Skeletal muscle cell (primary cell): ENCODE results near the gene MCF2L2.
A peak's percentile ranks its signal among the peaks of the same experiment; 100 is the strongest.

Experiments used
- DNase-seq: peaks from one replicate; pipeline ENCODE4 v3.0.0-alpha.2; 2010; ENCODE audit warnings: low read depth
- H3K4me3 ChIP-seq: 2 replicates; pipeline ENCODE4 v1.5.1; 2011; ENCODE audit warnings: low read depth, mild to moderate bottlenecking, control low read depth, low read length, moderate library complexity

MCF2L2 gene

DNA sequence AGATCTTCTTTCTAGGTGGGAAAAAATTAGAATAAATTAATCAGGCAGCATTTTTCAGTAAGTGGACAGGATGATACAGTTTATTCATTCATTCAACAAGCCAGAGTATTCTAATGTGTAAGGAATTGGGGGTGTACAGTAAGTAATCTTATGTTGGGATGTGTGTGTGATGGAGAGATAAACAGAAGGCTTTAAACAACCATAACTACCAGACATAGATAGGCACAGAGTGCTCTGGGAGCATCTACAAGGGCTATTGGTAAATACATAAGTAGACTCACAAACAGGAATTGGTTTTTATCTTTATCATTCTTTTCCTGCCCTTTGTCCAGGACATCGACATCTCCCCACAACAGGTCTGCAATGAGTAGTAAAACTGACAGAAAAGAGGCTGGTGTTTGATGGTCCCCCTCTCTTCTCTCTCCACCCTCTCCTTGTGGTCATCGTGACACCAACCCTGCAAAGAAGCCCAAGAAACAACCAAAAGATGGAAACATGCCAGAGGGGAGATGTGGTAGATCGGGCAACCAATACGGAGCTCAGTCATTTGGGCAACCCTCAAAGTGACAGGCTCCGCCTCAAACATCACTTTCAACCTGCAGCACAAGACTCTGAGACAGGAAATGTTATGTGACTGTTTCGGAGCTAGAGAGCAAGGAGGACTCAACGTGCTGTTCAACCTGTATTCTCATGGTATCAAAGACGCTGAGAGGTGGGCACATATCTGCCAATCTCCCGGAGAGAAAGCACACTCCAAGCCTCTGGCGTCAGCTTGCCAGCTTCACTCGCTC lies 204.0 kb downstream of the MCF2L2 start:
- H3K4me3 ChIP-seq, result no peak overlapping the region
- DNase-seq, result no peak

GRCh38 chr3:183222631-183223235 lies 205.7 kb downstream of the MCF2L2 start:
- H3K4me3 ChIP-seq, result no peak overlapping the region
- no peak for DNase-seq

- no peak overlapping the region for H3K4me3 ChIP-seq
- peak; percentile 35 for DNase-seq
Observed at GRCh38 chr3:183220828-183221227, 207.6 kb downstream of the MCF2L2 start.

DNA sequence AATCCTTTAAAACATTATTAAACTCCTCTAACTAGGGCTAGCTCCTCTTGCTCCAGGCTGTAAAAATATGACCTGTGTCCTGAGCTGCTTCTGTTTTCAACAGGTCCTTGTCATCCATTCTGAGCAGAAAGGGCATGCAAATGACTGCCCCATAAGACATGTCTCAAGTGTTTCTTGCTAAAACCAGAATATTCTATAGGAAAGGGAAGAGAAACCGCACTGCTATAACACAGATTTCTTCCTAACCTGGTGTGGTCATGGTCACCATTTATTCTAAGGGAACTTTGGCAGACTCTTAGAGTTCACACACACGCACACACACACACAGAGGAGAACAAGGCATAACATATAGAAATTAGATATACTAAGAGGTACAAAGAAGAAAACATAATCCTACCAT lies 209.6 kb downstream of the MCF2L2 start:
- no peak for DNase-seq
- H3K4me3 ChIP-seq, result no peak overlapping the region

DNA sequence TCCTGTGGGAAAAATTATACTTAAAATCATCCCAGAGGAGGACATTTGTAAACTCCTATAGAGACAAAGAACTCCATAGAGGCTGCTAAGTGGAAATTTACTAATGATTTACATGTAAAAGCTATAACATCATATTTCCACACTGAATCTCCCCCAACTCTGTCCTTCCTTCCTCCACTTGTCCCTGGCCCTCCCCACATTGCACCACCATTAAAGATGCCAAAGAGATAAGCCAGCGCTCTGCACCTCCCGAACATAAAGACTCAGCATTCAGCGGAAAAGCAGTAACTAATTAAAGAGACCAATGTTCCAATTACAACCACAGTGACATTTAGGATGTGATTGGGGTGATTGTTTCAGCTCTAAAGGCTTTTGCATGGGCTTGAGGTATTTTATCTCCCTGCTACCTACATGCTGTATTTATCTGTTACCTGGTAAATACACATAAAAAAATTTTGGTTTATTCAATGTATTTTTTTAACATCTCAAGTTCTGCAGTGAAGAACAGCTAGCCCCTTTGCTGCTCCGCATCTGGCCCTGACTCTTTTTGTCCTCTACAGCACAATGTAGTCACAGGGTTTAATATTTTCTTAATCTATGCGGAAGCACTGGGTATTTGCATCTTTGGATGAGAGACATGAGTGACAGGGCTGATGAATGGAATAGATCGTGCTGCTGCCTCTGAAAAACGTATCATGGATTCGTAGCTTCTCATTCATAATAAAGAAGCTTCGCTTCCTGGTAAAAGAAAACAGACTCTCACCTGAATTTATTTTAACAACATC lies 210.7 kb downstream of the MCF2L2 start:
- DNase-seq, result no peak
- H3K4me3 ChIP-seq, result no peak overlapping the region

DNA sequence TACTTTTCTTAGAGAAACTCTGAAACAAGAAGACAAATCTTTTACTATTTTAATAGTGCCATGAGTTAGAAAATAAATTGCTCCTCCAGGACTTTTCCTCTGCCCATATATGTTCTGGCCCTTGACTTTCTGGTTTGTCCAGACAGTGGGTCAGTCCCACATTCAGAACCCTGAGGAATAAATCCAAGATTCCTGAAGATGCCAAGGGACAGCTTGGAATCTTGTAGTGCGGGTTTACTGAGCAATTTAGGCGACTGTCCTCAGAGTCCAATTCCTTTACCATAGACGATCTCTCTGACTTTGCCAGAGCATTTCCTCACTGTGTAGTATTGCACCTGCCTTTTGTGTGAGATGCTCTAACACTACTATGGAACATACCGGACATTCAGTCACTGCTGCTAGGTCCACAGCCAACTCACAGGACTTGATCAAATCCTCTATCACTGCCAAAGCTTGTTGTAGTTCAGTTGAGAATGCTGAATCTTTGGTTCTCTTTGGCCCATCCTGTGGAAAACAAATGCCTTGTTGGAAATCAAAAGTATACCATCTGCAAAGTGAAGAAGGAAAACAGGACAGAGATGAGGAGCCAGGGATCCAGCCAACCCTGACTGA lies 212.7 kb downstream of the MCF2L2 start:
- no peak for DNase-seq

GRCh38 chr3:183214277-183214612 lies 214.2 kb downstream of the MCF2L2 start:
- no peak overlapping the region for H3K4me3 ChIP-seq

More for the DNA sequence above, 212.7 kb downstream of the MCF2L2 start:
- no peak overlapping the region for H3K4me3 ChIP-seq

DNA sequence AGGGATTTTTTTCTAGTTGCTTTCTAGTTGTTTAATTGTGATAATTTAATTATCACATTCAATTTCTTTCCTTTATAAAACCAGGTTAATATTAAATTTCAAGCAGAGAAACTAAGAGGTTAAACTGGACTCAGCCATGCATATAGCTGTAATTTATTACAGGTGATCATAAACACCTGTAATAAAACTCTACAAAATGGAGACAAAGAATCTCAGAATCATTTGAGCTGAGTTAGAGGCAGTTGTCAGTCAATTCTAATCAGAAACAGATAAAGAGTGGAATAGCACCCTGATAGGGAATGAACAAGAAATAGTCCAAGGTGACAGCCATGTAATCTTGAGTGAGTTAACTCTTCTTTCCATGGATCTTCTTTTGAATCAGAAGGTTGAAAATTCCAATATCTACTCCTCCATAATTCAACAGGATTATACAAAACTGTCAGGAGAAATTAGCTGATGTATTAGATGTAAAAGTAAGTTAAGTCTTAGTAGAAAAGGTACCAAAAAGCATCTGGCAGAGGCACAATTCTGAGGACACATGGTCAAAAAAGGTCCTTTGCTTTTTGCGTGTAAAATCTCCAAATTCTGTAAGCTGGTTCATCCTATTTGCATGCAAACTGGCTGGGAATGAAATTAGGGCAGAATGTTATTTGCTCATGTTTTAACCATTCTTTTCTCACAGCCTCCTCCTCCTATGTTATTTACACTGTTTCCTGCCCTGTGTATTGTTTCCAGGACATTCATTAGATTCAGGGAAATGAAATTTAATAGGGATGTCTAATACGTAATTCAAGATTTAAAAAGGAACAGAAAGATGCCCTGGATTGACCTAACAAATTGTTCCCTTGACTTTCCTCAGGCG lies 214.8 kb downstream of the MCF2L2 start:
- DNase-seq, result no peak
- no peak overlapping the region for H3K4me3 ChIP-seq

More at GRCh38 chr3:183214277-183214612, 214.2 kb downstream of the MCF2L2 start:
- no peak for DNase-seq

DNA sequence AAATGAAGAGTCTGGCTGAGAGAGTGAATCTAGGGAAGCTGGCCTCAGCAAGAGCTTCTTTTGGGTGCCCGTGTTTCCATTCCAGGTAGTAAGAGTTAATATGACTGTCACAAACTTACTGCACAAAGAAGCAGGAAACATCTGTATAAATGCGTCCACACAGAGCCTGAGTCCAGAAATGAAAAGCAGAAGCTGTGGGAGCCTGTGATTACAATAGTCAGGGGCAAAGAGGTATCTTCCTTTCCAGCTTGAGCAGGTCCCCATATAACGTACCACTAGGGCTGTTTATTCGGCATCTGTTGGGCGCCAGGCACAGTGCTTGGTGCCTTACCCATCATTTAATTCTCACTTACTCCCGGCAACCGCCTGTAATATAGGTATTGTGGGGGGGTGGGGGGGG lies 215.9 kb downstream of the MCF2L2 start:
- no peak for DNase-seq

GRCh38 chr3:183212096-183212495 lies 216.3 kb downstream of the MCF2L2 start:
- H3K4me3 ChIP-seq, result no peak overlapping the region
- no peak for DNase-seq

More for the DNA sequence above, 215.9 kb downstream of the MCF2L2 start:
- H3K4me3 ChIP-seq, result no peak overlapping the region

GRCh38 chr3:183211352-183211751 lies 217.1 kb downstream of the MCF2L2 start:
- no peak overlapping the region for H3K4me3 ChIP-seq
- no peak for DNase-seq

- no peak for DNase-seq
- no peak overlapping the region for H3K4me3 ChIP-seq
Observed at GRCh38 chr3:183210862-183211341, 217.5 kb downstream of the MCF2L2 start.

- no peak for DNase-seq
- H3K4me3 ChIP-seq, result no peak overlapping the region
Observed at GRCh38 chr3:183210341-183210740, 218.1 kb downstream of the MCF2L2 start.

DNA sequence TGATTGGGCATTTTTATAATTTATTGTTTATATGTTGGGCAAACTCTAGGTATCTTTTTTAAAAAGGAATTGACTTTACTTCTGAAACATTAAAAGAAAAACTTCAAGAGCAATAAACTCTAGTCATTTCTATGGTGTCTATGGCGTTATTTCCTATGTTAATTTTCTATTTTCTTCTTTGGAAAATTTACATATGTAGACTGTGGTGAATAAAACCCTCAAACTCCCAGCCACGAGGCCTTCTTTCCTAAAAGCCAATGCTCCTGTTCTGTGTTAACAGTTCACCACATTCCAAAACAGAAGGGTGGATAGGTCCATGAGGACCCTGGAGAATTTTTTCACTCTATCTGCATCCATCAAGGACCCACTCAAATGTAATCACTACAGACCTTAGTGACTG lies 219.6 kb downstream of the MCF2L2 start:
- no peak for DNase-seq
- no peak overlapping the region for H3K4me3 ChIP-seq

DNA sequence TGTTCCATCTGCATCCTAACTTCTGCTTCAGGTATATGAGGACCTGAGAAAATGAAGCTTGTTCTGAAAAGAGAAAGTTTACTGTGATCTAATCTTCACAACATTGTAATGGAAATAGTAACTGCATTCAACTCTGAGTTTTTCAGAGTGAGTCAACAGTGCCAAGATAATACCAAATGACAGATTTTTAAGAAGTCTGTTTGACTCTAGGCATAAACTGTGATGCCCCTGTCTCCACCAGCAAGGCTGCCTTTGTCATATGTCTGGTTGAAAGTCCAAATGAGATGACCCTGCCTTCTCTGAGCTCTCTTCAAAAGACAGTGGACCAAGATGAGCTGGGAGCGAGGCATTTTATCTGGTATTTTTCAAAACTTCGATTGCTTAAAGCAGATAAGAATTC lies 220.2 kb downstream of the MCF2L2 start:
- H3K4me3 ChIP-seq, result no peak overlapping the region
- DNase-seq, result no peak

DNA sequence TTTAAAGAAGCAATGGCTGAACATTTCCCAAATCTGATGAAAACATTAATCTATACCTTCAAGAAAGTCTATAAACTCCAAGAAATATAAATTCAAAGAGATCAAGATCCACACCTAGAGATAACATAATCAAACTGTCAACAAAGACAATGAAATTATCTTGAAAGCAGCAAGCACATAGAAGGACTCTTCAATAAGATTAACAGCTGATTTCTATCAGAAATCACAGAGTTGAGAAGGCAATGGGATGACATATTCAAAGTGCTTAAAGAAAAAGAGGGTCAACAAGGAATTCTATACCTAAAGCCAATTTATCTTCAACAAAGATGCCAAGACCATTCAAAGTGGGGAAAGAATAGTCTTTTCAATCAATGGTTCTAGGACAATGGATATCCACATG lies 224.7 kb downstream of the MCF2L2 start:
- no peak for DNase-seq
- no peak overlapping the region for H3K4me3 ChIP-seq

DNA sequence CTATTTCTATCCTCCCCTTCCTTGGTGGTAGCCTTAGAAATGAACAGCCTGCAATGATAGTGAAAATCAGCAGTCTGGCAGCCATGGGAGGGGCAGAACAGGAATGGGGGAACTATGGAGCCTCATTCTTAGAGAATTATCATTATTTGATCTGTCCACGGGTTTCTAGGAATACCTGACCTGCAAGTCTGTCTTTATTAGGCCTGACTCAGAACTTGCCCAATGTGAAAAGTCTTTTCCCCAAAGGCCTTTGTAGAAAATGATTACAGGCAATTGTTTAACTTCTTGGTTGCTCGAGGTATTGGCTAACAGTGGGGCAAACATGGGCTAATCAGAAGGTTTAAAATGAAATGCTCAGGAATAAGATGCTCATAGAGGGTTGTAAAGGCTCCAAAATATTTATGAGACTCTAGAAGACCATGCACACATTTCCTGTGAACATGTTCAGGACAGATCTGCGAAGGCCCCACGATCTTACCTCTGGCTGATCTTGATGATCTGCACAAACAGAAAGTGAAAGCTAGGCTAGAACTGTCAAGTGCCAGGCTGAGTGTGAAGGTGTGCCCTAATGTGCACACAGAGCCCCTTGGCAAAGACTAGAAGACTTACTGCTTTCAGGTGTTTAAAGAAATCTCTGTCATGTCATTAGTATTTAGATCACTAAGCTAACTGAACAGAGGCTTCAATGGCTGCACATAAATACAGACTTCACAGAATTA lies 226.3 kb downstream of the MCF2L2 start:
- H3K4me3 ChIP-seq, result no peak overlapping the region
- DNase-seq, result no peak

GRCh38 chr3:183198939-183199338 lies 229.5 kb downstream of the MCF2L2 start:
- DNase-seq, result no peak
- no peak overlapping the region for H3K4me3 ChIP-seq
